Transverse colon (tissue), 4 donors: ENCODE results near the gene RAI1. TPM values are rescaled to one million over a fixed set of nuclear protein-coding genes. Genes with fewer than 3 reads are reported as not detected.
A peak's percentile ranks its signal among the peaks of the same experiment; 100 is the strongest.

Experiments used
- DNase-seq: peaks from one replicate; pipeline ENCODE4 v3.0.0-alpha.2; 2019
- H3K27ac ChIP-seq, 4 donors: fragments of 200-600 bp; sonication (generic); 2 replicates each; pipeline ENCODE4 v1.5.1; 2016 to 2018; ENCODE audit warnings: inconsistent platforms in 4 of 4
- H3K27me3 ChIP-seq: fragments of 200-600 bp; sonication (generic); 2 replicates; pipeline ENCODE4 v1.5.1; 2017; ENCODE audit warnings: inconsistent platforms
- H3K36me3 ChIP-seq, 4 donors: fragments of 200-600 bp; sonication (generic); 2 replicates each; pipeline ENCODE4 v1.5.1; 2017 to 2019; ENCODE audit warnings: inconsistent platforms in 4 of 4
- H3K4me1 ChIP-seq, 4 donors: fragments of 200-600 bp; sonication (generic); 2 replicates each; pipeline ENCODE4 v1.5.1; 2017 to 2020; ENCODE audit warnings: inconsistent platforms in 4 of 4
- H3K4me3 ChIP-seq, 4 donors: fragments of 200-600 bp; sonication (generic); 1 replicate in 1 of 4; 2 replicates in 3 of 4; pipeline versions ENCODE4 v1.5.1 to v1.6.1; 2017 to 2019; ENCODE audit warnings: inconsistent platforms in 4 of 4
- H3K9me3 ChIP-seq, 2 donors: fragments of 200-600 bp; sonication (generic); 2 replicates each; pipeline ENCODE4 v1.5.1; 2017 to 2019; ENCODE audit warnings: inconsistent platforms in 2 of 2
- CTCF ChIP-seq, 5 experiments: fragments of 200-600 bp in 3 of 5; fragments of 450-650 bp in 2 of 5; sonication (generic) in 3 of 5; IDR thresholded peaks; 1 replicate in 2 of 5; 2 replicates in 3 of 5; pipeline ENCODE4 v1.5.1; 2016 to 2017; ENCODE audit warnings: antibody characterized with exemption in 5 of 5, inconsistent platforms in 3 of 5, mild to moderate bottlenecking in 2 of 5, moderate library complexity in 1 of 5
- EP300 ChIP-seq: sonication (generic); formaldehyde crosslinking; IDR thresholded peaks from one replicate; pipeline ENCODE4 v1.6.1; 2017; ENCODE audit warnings: antibody characterized with exemption, low read depth
- POLR2A ChIP-seq: fragments of 450-650 bp; IDR thresholded peaks from one replicate; pipeline ENCODE4 v1.6.1; 2016; ENCODE audit warnings: antibody characterized with exemption, mild to moderate bottlenecking, moderate library complexity
- POLR2AphosphoS5 ChIP-seq, 3 donors: sonication (generic); formaldehyde crosslinking; IDR thresholded peaks; one replicate each; pipeline ENCODE4 v1.6.1; 2016; ENCODE audit warnings: antibody characterized with exemption in 3 of 3
- WGBS, 2 donors: methylation state at CpG; one replicate each; pipeline ENCODE4 v1.1.5; 2018; ENCODE audit warnings: low coverage in 1 of 2; 5-methylcytosine and 5-hydroxymethylcytosine counted together
- in situ Hi-C, 4 donors: fragments of 200-750 bp; cut with MboI; loops; one replicate each; pipeline versions ENCODE4 v1.15.0 to v1.15.1; 2017; ENCODE audit warnings: low sequenced_read_pairs in 3 of 4, low pct_ligation_motif_present in 1 of 4, low pct_unique_long_range_greater_than_20kb in 1 of 4
- intact Hi-C: fragments of 100-400 bp; cut with DNase I; formaldehyde crosslinking; loops from one replicate; pipeline ENCODE4 v1.15.1; 2023; ENCODE audit warnings: low total_unique reads
- total RNA-seq, 4 donors: library from RNA; depleted of rRNA; stranded (reverse); fragments of >200 nt; gene quantifications; one replicate each; pipeline ENCODE4 v1.1.0, GENCODE V29; 2016

Gene RAI1
- total RNA-seq, 4 donors from 2014 or later: 14.1 to 163 (median 34.6) TPM

GRCh38 chr17:17831208-17832031 lies 150.2 kb downstream of the RAI1 start:
- no peak for DNase-seq
- WGBS, 2 donors: 76% methylated on average over 12 of the region's 12 CpGs; no CpG with 5 or more reads in 1 of the 2 donors
- TF ChIP-seq POLR2A (no peak), EP300 (no peak), POLR2AphosphoS5 (IDR thresholded peaks at IDR 0.05) (peak in 1 of 3 donors; percentile 44)
- intact Hi-C loops (no loop called here), in situ Hi-C loops (no loop called here)
- Histone ChIP-seq H3K9me3 (no peaks in the 10 kb centered on the region), H3K4me3 (no peak overlapping the region), H3K4me1 (peaks cover 19 to 71% (median 53%) of the 10 kb centered on the region in 4 donors), H3K36me3 (no peaks in the 10 kb centered on the region), H3K27ac (peak overlapping the region; percentile 11 to 67 (median 60)), H3K27me3 (no peaks in the 10 kb centered on the region)

- in situ Hi-C loops: no loop called here
- Histone ChIP-seq H3K27ac (peak overlapping the region; percentile 11 to 67 (median 60)), H3K9me3 (no peaks in the 10 kb centered on the region), H3K4me1 (peaks cover 21 to 66% (median 54%) of the 10 kb centered on the region in 4 donors), H3K4me3 (no peak overlapping the region), H3K36me3 (no peaks in the 10 kb centered on the region), H3K27me3 (no peaks in the 10 kb centered on the region)
- intact Hi-C loops: no loop called here
- no peak for DNase-seq
- no peak for TF ChIP-seq CTCF (IDR thresholded peaks at IDR 0.05)
- TF ChIP-seq POLR2AphosphoS5 (IDR thresholded peaks at IDR 0.05): no peak
- TF ChIP-seq POLR2A: no peak
- no peak for TF ChIP-seq EP300
- WGBS, 2 donors: 60 to 93% methylated on average over 1 to 2 of the region's 2 CpGs
Observed at GRCh38 chr17:17832032-17832363, 150.7 kb downstream of the RAI1 start.

GRCh38 chr17:17833658-17834357 lies 152.6 kb downstream of the RAI1 start:
- in situ Hi-C loops (no loop called here), intact Hi-C loops (no loop called here)
- peak overlapping the region; percentile 98 to 100 (median 99) for H3K27ac ChIP-seq
- H3K9me3 ChIP-seq: no peaks in the 10 kb centered on the region
- H3K4me3 ChIP-seq: no peak overlapping the region
- WGBS, 2 donors: 82 to 96% methylated on average over 4 to 8 of the region's 8 CpGs
- H3K27me3 ChIP-seq: no peaks in the 10 kb centered on the region
- DNase-seq: no peak
- H3K4me1 ChIP-seq: peaks cover 37 to 81% (median 71%) of the 10 kb centered on the region in 4 donors
- H3K36me3 ChIP-seq: no peaks in the 10 kb centered on the region
- TF ChIP-seq EP300: no peak
- no peak for TF ChIP-seq POLR2AphosphoS5 (IDR thresholded peaks at IDR 0.05)

GRCh38 chr17:17834974-17835373 lies 153.7 kb downstream of the RAI1 start:
- no peaks in the 10 kb centered on the region for H3K36me3 ChIP-seq
- peak overlapping the region; percentile 98 to 100 (median 99) for H3K27ac ChIP-seq
- no peak for TF ChIP-seq POLR2A
- TF ChIP-seq EP300: no peak
- TF ChIP-seq POLR2AphosphoS5 (IDR thresholded peaks at IDR 0.05): no peak
- no peak for TF ChIP-seq CTCF (IDR thresholded peaks at IDR 0.05)
- H3K27me3 ChIP-seq: no peaks in the 10 kb centered on the region
- peaks cover 37 to 83% (median 74%) of the 10 kb centered on the region in 4 donors for H3K4me1 ChIP-seq
- no peak for DNase-seq
- H3K4me3 ChIP-seq: peak overlapping the region in 1 of 4 donors; percentile 75
- WGBS, 2 donors: 56 to 81% methylated on average over 1 to 3 of the region's 4 CpGs
- in situ Hi-C loops (no loop called here), intact Hi-C loops (no loop called here)
- no peaks in the 10 kb centered on the region for H3K9me3 ChIP-seq
